Measurements from ENCODE around the gene NAB2.

DNA sequence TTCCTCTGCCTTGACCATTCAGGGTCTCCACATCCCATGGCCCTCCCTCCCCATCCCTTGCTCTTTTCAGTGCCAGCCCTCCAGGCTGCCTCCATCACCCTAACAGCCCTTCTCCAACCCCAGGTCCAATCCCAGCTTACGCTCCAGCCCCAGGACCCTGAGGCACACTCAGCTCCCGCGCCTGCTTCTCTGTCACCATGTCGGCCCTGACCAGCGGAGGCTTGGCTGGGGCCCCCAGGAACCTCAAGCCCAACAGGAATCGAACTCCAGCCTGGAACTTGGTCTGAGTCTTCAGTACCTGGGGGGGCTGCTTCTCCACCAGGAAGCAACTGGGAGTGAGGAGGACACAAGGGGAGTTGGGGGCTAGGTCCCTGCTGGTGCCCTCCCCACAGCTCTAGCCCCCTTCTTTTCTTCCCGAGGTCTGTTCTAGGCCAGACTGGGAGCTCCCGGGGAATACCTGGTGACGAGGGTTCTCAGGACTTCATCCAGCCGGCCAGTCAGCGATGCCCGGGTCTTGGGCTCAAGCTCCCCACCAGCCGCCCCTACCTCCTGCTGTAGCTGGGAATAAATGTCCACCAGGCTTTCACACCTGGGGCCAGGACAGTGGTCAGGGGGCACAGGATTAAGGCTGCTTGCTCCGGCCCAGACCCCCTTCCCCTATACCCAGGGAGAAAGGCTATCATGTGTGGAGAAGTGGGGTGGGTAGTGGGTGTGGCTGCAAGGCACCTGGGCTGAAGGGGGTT lies 16.3 kb downstream of the NAB2 start:
- TF ChIP-seq TAF1 (conservative IDR thresholded peaks at IDR 0.05) (no peak), RXRA (IDR thresholded peaks at IDR 0.05) (no peak), RAD21 (IDR thresholded peaks at IDR 0.05) (no peak), SP1 (IDR thresholded peaks at IDR 0.05) (no peak), YY1 (IDR thresholded peaks at IDR 0.05) (no peak), GABPA (IDR thresholded peaks at IDR 0.05 in 1 of 2, conservative IDR thresholded peaks at IDR 0.05 in 1 of 2) (no peak), JUND (IDR thresholded peaks at IDR 0.05) (no peak), FOXA1 (IDR thresholded peaks at IDR 0.05) (no peak), EGR1 (IDR thresholded peaks at IDR 0.05; ENCODE audit: low read depth in 2 of 2) (no peak)
- TF ChIP-seq, protein P1, sequence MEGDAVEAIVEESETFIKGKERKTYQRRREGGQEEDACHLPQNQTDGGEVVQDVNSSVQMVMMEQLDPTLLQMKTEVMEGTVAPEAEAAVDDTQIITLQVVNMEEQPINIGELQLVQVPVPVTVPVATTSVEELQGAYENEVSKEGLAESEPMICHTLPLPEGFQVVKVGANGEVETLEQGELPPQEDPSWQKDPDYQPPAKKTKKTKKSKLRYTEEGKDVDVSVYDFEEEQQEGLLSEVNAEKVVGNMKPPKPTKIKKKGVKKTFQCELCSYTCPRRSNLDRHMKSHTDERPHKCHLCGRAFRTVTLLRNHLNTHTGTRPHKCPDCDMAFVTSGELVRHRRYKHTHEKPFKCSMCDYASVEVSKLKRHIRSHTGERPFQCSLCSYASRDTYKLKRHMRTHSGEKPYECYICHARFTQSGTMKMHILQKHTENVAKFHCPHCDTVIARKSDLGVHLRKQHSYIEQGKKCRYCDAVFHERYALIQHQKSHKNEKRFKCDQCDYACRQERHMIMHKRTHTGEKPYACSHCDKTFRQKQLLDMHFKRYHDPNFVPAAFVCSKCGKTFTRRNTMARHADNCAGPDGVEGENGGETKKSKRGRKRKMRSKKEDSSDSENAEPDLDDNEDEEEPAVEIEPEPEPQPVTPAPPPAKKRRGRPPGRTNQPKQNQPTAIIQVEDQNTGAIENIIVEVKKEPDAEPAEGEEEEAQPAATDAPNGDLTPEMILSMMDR (IDR thresholded peaks at IDR 0.05; ENCODE audit: low read depth, low read length, missing input control) = no peak
- TF ChIP-seq, protein P2, sequence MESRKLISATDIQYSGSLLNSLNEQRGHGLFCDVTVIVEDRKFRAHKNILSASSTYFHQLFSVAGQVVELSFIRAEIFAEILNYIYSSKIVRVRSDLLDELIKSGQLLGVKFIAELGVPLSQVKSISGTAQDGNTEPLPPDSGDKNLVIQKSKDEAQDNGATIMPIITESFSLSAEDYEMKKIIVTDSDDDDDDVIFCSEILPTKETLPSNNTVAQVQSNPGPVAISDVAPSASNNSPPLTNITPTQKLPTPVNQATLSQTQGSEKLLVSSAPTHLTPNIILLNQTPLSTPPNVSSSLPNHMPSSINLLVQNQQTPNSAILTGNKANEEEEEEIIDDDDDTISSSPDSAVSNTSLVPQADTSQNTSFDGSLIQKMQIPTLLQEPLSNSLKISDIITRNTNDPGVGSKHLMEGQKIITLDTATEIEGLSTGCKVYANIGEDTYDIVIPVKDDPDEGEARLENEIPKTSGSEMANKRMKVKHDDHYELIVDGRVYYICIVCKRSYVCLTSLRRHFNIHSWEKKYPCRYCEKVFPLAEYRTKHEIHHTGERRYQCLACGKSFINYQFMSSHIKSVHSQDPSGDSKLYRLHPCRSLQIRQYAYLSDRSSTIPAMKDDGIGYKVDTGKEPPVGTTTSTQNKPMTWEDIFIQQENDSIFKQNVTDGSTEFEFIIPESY (IDR thresholded peaks at IDR 0.05) = no peak
- TF ChIP-seq, protein P3, sequence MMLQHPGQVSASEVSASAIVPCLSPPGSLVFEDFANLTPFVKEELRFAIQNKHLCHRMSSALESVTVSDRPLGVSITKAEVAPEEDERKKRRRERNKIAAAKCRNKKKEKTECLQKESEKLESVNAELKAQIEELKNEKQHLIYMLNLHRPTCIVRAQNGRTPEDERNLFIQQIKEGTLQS (IDR thresholded peaks at IDR 0.05) = no peak
- TF ChIP-seq, protein P4, sequence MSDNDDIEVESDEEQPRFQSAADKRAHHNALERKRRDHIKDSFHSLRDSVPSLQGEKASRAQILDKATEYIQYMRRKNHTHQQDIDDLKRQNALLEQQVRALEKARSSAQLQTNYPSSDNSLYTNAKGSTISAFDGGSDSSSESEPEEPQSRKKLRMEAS (IDR thresholded peaks at IDR 0.05) = no peak

All from liver (tissue), 3 donors.